Stimulated activated CD4-positive, alpha-beta T cell treated with anti-CD3 and anti-CD28 coated beads, Interleukin-15, amount 100 ng/mL, for 48 hours (primary cell): ENCODE data around the gene NFYC.

Experiments used
- DNase-seq, 2 donors: peaks; one replicate each; pipeline ENCODE4 v3.0.0-alpha.2; 2020; ENCODE audit warnings: low read depth in 2 of 2

Gene NFYC

GRCh38 chr1:40782371-40782956 is 91.0 kb downstream of the NFYC start:
- no peak for DNase-seq

GRCh38 chr1:40783001-40783905 is 91.7 kb downstream of the NFYC start, which contains the start of gene KCNQ4:
Gene KCNQ4 (plus strand): TSS chr1:40783787. CDS start chr1:40784094, 307 bp downstream.
- no peak for DNase-seq

- DNase-seq: no peak
Measured at GRCh38 chr1:40784141-40784770, 92.8 kb downstream of the NFYC start.

- no peak for DNase-seq
Measured at GRCh38 chr1:40784771-40785151, 93.3 kb downstream of the NFYC start.

GRCh38 chr1:40785446-40785845 is 93.9 kb downstream of the NFYC start:
- no peak for DNase-seq

GRCh38 chr1:40786171-40786994 is 94.9 kb downstream of the NFYC start:
- DNase-seq: no peak

GRCh38 chr1:40786995-40787705 is 95.6 kb downstream of the NFYC start:
- no peak for DNase-seq

- DNase-seq: no peak
Measured at GRCh38 chr1:40787737-40788560, 96.4 kb downstream of the NFYC start.

GRCh38 chr1:40788561-40789341 is 97.2 kb downstream of the NFYC start:
- DNase-seq: no peak

- DNase-seq: no peak
Measured at GRCh38 chr1:40789342-40789598, 97.8 kb downstream of the NFYC start.

GRCh38 chr1:40789661-40790430 is 98.3 kb downstream of the NFYC start:
- no peak for DNase-seq

GRCh38 chr1:40792036-40792435 is 100.5 kb downstream of the NFYC start:
- DNase-seq: no peak

GRCh38 chr1:40793617-40794016 is 102.1 kb downstream of the NFYC start:
- DNase-seq: no peak

- no peak for DNase-seq
Measured at GRCh38 chr1:40794048-40794447, 102.5 kb downstream of the NFYC start.

- DNase-seq: no peak
Measured at GRCh38 chr1:40794974-40795715, 103.6 kb downstream of the NFYC start.

GRCh38 chr1:40795811-40796586 is 104.5 kb downstream of the NFYC start:
- no peak for DNase-seq

- no peak for DNase-seq
Measured at GRCh38 chr1:40796939-40797667, 105.6 kb downstream of the NFYC start.
